MM.1S (cell line): ENCODE measurements around the gene KIAA1210.

Source experiments
- CTCF ChIP-seq: fragments of 300-600 bp; sonication (generic); IDR thresholded peaks from 2 replicates; pipeline ENCODE4 v1.5.1; 2016; ENCODE audit warnings: antibody characterized with exemption, low read length, mixed read lengths
- EZH2phosphoT487 ChIP-seq: fragments of 300-600 bp; sonication (generic); IDR thresholded peaks from 2 replicates; pipeline ENCODE4 v1.6.1; 2018; ENCODE audit warnings: antibody characterized with exemption, low read length

GRCh38 chrX:119075270-119076025 lies 52.2 kb downstream of the KIAA1210 start:
- TF ChIP-seq CTCF = no peak
- TF ChIP-seq EZH2phosphoT487 = no peak
